Common myeloid progenitor, CD34-positive (primary cell): ENCODE data around the gene EPHB1.

Experiments
- CTCF ChIA-PET: fragments of 350-600 bp; sonication (Branson Sonifier 250); formaldehyde crosslinking; loops from one replicate; lab custom pipeline; 2021; ENCODE audit warnings: antibody characterized with exemption; lab: Charles Lee
- POLR2A ChIA-PET: fragments of 350-600 bp; sonication (Branson Sonifier 250); formaldehyde crosslinking; loops from one replicate; lab custom pipeline; 2021; ENCODE audit warnings: antibody characterized with exemption; lab: Charles Lee
- DNase-seq, 3 donors: peaks; one replicate each; pipeline versions ENCODE4 v3.0.0 to v3.0.0-alpha.2; 2013
- H3K27ac ChIP-seq, 2 experiments: 1 replicate in 1 of 2; 2 replicates in 1 of 2; pipeline ENCODE4 v1.7.0; 2013; ENCODE audit warnings: inconsistent platforms in 2 of 2, low read length in 2 of 2, mild to moderate bottlenecking in 2 of 2, low read depth in 1 of 2, moderate library complexity in 1 of 2; ENCODE audit not compliant: severe bottlenecking in 2 of 2, insufficient read depth in 1 of 2, poor library complexity in 1 of 2
- H3K27me3 ChIP-seq, 5 experiments: replicated peaks in 2 of 5; 1 replicate in 3 of 5; 2 replicates in 2 of 5; pipeline versions ENCODE4 v1.6.1 to v1.7.0; 2013; ENCODE audit warnings: low read length in 4 of 5, mild to moderate bottlenecking in 2 of 5, moderate library complexity in 2 of 5, inconsistent platforms in 1 of 5; ENCODE audit not compliant: insufficient read depth in 5 of 5, control insufficient read depth in 4 of 5
- H3K36me3 ChIP-seq, 4 experiments: 1 replicate in 2 of 4; 2 replicates in 2 of 4; pipeline versions ENCODE4 v1.6.1 to v1.7.0; 2013; ENCODE audit warnings: low read length in 3 of 4, control low read depth in 1 of 4, mild to moderate bottlenecking in 1 of 4; ENCODE audit not compliant: control insufficient read depth in 4 of 4, insufficient read depth in 4 of 4
- H3K4me1 ChIP-seq, 4 experiments: 1 replicate in 3 of 4; 2 replicates in 1 of 4; pipeline versions ENCODE4 v1.6.1 to v1.7.1; 2013; ENCODE audit warnings: low read length in 3 of 4, mild to moderate bottlenecking in 3 of 4, control low read depth in 1 of 4, inconsistent platforms in 1 of 4, moderate library complexity in 1 of 4; ENCODE audit not compliant: control insufficient read depth in 4 of 4, insufficient read depth in 4 of 4; ENCODE audit errors: control extremely low read depth in 1 of 4
- H3K4me3 ChIP-seq, 7 experiments: 1 replicate in 4 of 7; 2 replicates in 3 of 7; pipeline versions ENCODE4 v1.5.1 to v1.7.0; 2013; ENCODE audit warnings: mild to moderate bottlenecking in 7 of 7, low read length in 6 of 7, moderate library complexity in 6 of 7, inconsistent platforms in 2 of 7, low read depth in 2 of 7, control low read depth in 1 of 7; ENCODE audit not compliant: insufficient read depth in 4 of 7, control insufficient read depth in 1 of 7; ENCODE audit errors: extremely low read depth in 1 of 7
- H3K9me3 ChIP-seq, 5 experiments: 1 replicate in 4 of 5; 2 replicates in 1 of 5; pipeline versions ENCODE4 v1.6.1 to v1.7.1; 2013; ENCODE audit warnings: low read length in 4 of 5, mild to moderate bottlenecking in 2 of 5, inconsistent platforms in 1 of 5, low read depth in 1 of 5, moderate library complexity in 1 of 5; ENCODE audit not compliant: control insufficient read depth in 4 of 5, insufficient read depth in 2 of 5; ENCODE audit errors: control extremely low read depth in 1 of 5
- WGBS: methylation state at CpG from one replicate; pipeline ENCODE4 v1.1.5; 2013; ENCODE audit not compliant: insufficient coverage; 5-methylcytosine and 5-hydroxymethylcytosine counted together

Gene EPHB1

GRCh38 chr3:135081856-135082434 lies 286.9 kb downstream of the EPHB1 start:
- Histone ChIP-seq H3K9me3 (peaks cover 0 to 3% (median 0%) of the 10 kb centered on the region in 5 experiments), H3K4me3 (no peak overlapping the region), H3K4me1 (no peaks in the 10 kb centered on the region), H3K27me3 (no peaks in the 10 kb centered on the region), H3K36me3 (no peaks in the 10 kb centered on the region), H3K27ac (no peak overlapping the region)
- POLR2A ChIA-PET = no interaction called here
- WGBS = no CpG with 5 or more reads among the region's 5 CpGs
- DNase-seq = no peak
- CTCF ChIA-PET = no interaction called here

- no peaks in the 10 kb centered on the region for H3K27me3 ChIP-seq
- H3K4me3 ChIP-seq = no peak overlapping the region
- no peaks in the 10 kb centered on the region for H3K36me3 ChIP-seq
- no peak for DNase-seq
- 71% methylated on average over 6 of the region's 7 CpGs for WGBS
- peaks cover 0 to 3% (median 0%) of the 10 kb centered on the region in 5 experiments for H3K9me3 ChIP-seq
- ChIA-PET CTCF (no interaction called here), POLR2A (no interaction called here)
- no peaks in the 10 kb centered on the region for H3K4me1 ChIP-seq
- no peak overlapping the region for H3K27ac ChIP-seq
These were observed 287.6 kb downstream of the EPHB1 start for GRCh38 chr3:135082706-135083105.

DNA sequence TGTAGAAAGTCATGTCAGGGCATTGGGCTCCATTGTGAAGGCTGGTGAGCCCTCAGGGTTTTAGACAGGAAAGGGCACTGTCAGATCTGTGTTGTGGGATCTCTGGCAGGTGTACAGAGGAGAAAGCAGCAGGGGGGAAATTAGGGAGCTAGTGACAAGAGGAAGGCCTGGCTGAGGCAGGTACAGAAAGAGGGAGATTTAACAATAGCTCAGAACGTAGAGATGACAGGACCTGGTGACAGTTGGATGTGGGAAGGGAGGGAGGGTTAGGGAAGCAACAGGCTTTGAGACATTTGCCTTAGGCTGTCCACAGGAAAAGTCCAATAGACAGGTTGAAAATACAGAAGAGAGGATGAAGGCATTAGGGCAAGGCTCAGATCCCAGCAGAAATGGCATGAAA lies 288.1 kb downstream of the EPHB1 start:
- H3K36me3 ChIP-seq = no peaks in the 10 kb centered on the region
- peaks cover 0 to 3% (median 0%) of the 10 kb centered on the region in 5 experiments for H3K9me3 ChIP-seq
- H3K27ac ChIP-seq = no peak overlapping the region
- ChIA-PET CTCF (no interaction called here), POLR2A (no interaction called here)
- WGBS = 100% methylated on average over 1 of the region's 1 CpG
- H3K4me1 ChIP-seq = no peaks in the 10 kb centered on the region
- no peak overlapping the region for H3K4me3 ChIP-seq
- no peaks in the 10 kb centered on the region for H3K27me3 ChIP-seq
- no peak for DNase-seq

DNA sequence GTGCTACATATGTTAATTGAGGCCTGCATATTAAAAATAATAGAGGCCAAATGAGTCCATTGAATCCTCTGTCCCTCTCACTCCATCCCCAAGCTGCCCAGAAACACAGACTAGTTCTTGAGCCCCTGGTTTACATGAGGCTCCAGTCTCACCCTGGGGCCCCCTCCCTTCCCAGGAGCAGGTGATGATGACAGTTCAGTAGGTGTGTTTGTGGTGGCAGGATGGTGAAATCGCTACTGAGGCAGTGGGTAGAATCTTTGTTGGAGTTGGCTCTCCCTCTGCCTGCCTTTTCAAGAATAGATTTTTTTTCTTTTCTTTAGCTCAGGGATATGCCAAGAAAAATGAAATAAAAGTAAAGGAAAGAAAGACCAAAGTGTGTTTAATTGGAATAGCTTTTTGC lies 288.7 kb downstream of the EPHB1 start:
- CTCF ChIA-PET = no interaction called here
- Histone ChIP-seq H3K9me3 (no peaks in the 10 kb centered on the region), H3K4me1 (no peaks in the 10 kb centered on the region), H3K36me3 (no peaks in the 10 kb centered on the region), H3K27me3 (no peaks in the 10 kb centered on the region), H3K27ac (no peak overlapping the region), H3K4me3 (no peak overlapping the region)
- WGBS = no CpG with 5 or more reads among the region's 1 CpG
- POLR2A ChIA-PET = no interaction called here
- DNase-seq = no peak

DNA sequence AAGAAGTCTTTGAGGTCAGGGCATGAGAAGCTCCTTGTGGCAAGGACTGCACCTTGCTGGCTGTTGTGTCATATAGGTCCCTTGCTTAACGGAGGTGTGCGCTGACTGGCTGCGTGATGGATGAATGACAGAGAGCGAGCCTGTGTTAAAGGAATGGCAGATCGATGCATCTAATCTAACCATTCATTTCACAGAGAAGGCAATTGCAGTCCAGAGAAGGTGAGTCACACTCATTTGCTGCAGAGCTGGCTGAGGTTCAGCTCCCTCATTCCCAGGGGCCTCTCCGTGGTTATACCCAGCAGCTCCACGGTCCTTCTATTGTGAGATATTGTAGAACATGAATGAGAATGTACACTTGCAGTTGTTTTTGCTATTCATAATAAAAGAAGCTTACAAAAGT lies 289.3 kb downstream of the EPHB1 start:
- Histone ChIP-seq H3K4me3 (no peak overlapping the region), H3K4me1 (no peaks in the 10 kb centered on the region), H3K27me3 (no peaks in the 10 kb centered on the region), H3K36me3 (no peaks in the 10 kb centered on the region), H3K9me3 (no peaks in the 10 kb centered on the region), H3K27ac (no peak overlapping the region)
- ChIA-PET CTCF (no interaction called here), POLR2A (no interaction called here)
- 98% methylated on average over 5 of the region's 7 CpGs for WGBS
- no peak for DNase-seq

DNA sequence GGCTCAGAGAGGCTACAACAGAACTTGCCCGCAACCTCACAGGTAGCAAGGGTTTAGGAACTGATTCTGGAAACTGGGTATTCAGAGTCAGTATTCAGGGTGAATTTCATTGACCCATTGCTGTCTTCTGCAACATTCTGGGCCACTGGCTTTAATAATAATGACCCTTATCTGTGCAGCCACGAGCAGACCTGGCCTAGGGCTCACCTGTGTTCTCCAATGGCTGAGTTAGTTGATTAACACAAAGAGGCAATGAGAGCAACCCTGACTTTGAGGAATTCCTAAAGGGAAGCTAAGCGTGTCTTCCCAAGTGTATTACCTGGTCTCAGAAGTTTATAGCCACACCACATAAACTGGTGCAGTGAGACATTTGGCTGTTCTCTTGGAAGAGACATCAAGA lies 289.9 kb downstream of the EPHB1 start:
- Histone ChIP-seq H3K27ac (no peak overlapping the region), H3K36me3 (no peaks in the 10 kb centered on the region), H3K4me3 (no peak overlapping the region), H3K27me3 (no peaks in the 10 kb centered on the region), H3K4me1 (no peaks in the 10 kb centered on the region), H3K9me3 (no peaks in the 10 kb centered on the region)
- POLR2A ChIA-PET = no interaction called here
- CTCF ChIA-PET = no interaction called here
- 79% methylated on average over 3 of the region's 3 CpGs for WGBS
- no peak for DNase-seq

DNA sequence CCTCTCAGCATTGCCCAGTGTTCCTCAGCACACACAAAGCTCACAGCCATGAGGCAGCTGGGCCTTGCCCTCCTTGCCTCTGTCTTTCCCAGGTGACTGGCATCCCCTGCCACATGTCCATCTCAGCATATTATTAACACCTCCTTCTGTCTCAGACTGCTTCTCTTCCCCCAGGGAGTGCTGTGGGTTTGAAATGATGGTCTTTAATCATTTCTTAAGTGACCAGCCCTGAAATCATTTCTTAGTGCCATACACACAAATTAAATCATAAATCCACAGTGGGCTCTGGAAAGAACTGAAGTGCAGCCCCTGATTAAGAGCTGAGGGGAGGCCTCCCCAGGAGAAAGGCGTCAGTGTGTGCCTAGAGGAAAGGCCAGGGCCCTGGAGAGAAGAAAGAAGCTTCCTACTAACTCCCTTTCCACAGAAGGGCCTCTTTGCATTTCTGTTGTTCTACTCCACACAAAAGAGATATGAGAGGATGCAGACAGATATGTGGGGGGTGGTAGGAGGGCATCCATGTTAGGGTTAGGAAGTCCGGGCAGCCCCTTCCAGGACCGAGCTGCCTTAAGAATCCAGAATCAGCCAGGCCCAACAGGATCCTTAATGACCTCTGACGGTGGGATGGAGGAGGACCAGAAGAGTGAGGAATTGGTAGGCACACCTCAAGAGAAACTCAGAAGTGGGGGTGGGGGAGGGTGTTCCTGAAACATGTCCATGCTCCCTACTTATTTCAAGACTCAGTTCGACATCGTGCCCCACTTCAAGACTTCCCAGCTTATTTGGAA lies 290.8 kb downstream of the EPHB1 start:
- peaks cover 0 to 2% (median 0%) of the 10 kb centered on the region in 5 experiments for H3K27me3 ChIP-seq
- ChIA-PET POLR2A (no interaction called here), CTCF (no interaction called here)
- no peaks in the 10 kb centered on the region for H3K36me3 ChIP-seq
- no peak overlapping the region for H3K27ac ChIP-seq
- H3K9me3 ChIP-seq = no peaks in the 10 kb centered on the region
- no peak overlapping the region for H3K4me3 ChIP-seq
- no peak for DNase-seq
- no peaks in the 10 kb centered on the region for H3K4me1 ChIP-seq
- 100% methylated on average over 3 of the region's 6 CpGs for WGBS
